ENCODE data around the gene SORCS2.

DNA sequence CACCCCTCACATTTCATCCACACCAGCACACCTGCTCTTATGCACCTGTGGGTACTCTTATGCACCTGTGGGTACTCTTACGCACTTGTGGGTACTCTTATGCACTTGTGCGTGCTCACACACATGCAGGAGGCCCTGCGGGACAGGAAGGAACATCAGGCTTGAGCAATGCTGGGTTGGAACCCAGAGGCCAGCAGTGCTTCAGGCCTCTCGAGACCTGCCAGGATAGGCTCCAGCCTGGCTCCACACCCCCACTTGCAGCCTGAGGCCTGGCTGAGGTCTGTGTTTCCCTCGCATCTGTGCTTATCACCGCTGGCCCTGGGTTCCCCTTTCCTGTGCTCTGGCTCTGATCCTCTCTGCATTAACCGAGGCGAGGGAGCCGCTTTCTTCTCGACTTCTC, 34.7 kb downstream of the SORCS2 start:
- TF ChIP-seq CTCF (conservative IDR thresholded peaks at IDR 0.05; ENCODE audit: low read depth, low read length) (no peak), EZH2 (IDR thresholded peaks at IDR 0.05; ENCODE audit: borderline replicate concordance, low read depth, low read length, poor library complexity, severe bottlenecking) (no peak)

Measured in A673 (cell line).